GM12892 (cell line): ENCODE data around the gene DCAKD.

Experiments
- POLR2A ChIP-seq: IDR thresholded peaks from 2 replicates; pipeline ENCODE4 v1.6.1; 2011; ENCODE audit warnings: low read depth, low read length, control low read depth
- TAF1 ChIP-seq: IDR thresholded peaks from 2 replicates; pipeline ENCODE4 v1.6.1; 2011; ENCODE audit warnings: low read depth, mild to moderate bottlenecking, control low read depth, low read length, borderline replicate concordance

DNA sequence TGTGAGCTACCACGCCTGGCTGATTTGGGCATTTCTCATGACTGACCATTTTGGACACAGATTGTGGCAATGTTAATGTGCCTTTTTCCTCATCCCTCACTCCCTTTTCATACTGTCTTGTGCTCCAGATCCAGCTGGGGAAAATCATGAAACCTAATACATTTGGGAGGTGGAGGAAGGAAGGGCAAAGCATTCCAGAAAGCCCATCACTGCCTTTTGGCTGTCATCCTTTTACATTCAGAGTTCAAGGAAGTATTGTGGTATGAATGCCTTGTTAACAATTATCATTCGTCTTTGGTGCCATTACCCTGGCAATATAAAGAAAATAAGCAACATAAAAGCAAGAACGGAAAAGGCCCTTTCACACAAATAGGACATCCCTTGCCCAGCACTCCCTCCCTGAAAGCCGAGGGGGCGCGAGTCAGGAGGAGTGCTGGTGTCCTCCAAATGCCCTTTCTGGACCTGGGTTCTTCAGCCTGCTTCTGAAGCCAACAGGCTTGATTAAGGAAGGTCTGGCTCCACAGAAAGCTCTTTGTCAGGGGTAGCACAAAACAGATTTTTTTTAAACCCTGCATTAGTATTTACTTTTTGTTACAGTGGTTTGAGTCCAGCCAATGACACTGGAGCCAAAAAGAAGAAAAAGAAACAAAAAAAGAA, 29.7 kb upstream of the DCAKD start:
- no peak for TF ChIP-seq POLR2A
- no peak for TF ChIP-seq TAF1
